Stimulated activated CD4-positive, alpha-beta T cell treated with anti-CD3 and anti-CD28 coated beads, Interleukin-15, amount 100 ng/mL, for 1 hour (primary cell): ENCODE measurements around the gene PM20D1.

ENCODE experiments used
- DNase-seq, 2 donors: peaks; one replicate each; pipeline ENCODE4 v3.0.0-alpha.2; 2020; ENCODE audit warnings: low read depth in 1 of 2, low spot score in 1 of 2

PM20D1 gene

GRCh38 chr1:205805082-205805711 is 44.7 kb downstream of the PM20D1 start:
- DNase-seq = no peak

- no peak for DNase-seq
These were observed 45.3 kb downstream of the PM20D1 start for GRCh38 chr1:205804605-205805004.

GRCh38 chr1:205803986-205804385 is 45.9 kb downstream of the PM20D1 start:
- DNase-seq = no peak

GRCh38 chr1:205802060-205802459 is 47.9 kb downstream of the PM20D1 start:
- no peak for DNase-seq

- no peak for DNase-seq
These were observed 48.8 kb downstream of the PM20D1 start for GRCh38 chr1:205800981-205801703.

- no peak for DNase-seq
These were observed 49.5 kb downstream of the PM20D1 start for GRCh38 chr1:205800427-205800826.

- DNase-seq = no peak
These were observed 51.4 kb downstream of the PM20D1 start for GRCh38 chr1:205798577-205798976.

- DNase-seq = no peak
These were observed 52.8 kb downstream of the PM20D1 start for GRCh38 chr1:205797168-205797567.

- no peak for DNase-seq
These were observed 55.8 kb downstream of the PM20D1 start for GRCh38 chr1:205794011-205794730.

GRCh38 chr1:205792961-205793673 is 56.8 kb downstream of the PM20D1 start:
- DNase-seq = no peak

- DNase-seq = no peak
These were observed 57.5 kb downstream of the PM20D1 start for GRCh38 chr1:205792481-205792881.

GRCh38 chr1:205791568-205792180 is 58.3 kb downstream of the PM20D1 start:
- DNase-seq = peak; percentile 27 to 33

- DNase-seq = no peak
These were observed 62.5 kb downstream of the PM20D1 start for GRCh38 chr1:205787287-205787916.

- no peak for DNase-seq
These were observed 63.3 kb downstream of the PM20D1 start for GRCh38 chr1:205786601-205787000.

GRCh38 chr1:205785446-205785845 is 64.5 kb downstream of the PM20D1 start:
- DNase-seq = no peak

- DNase-seq = no peak
These were observed 66.0 kb downstream of the PM20D1 start for GRCh38 chr1:205783904-205784303.

- no peak for DNase-seq
These were observed 66.5 kb downstream of the PM20D1 start for GRCh38 chr1:205783433-205783795.

- DNase-seq = no peak
These were observed 67.1 kb downstream of the PM20D1 start for GRCh38 chr1:205782627-205783432.

GRCh38 chr1:205780335-205780734 is 69.6 kb downstream of the PM20D1 start:
- no peak for DNase-seq
